Pulmonary artery endothelial cell (primary cell): ENCODE measurements around the gene PLEKHA3. TPM values are rescaled to one million over a fixed set of nuclear protein-coding genes. Genes with fewer than 3 reads are reported as not detected.
A peak's percentile ranks its signal among the peaks of the same experiment; 100 is the strongest.
"Not testable (repeated sequence)": the region's sequence is repeated elsewhere in the genome, so short reads cannot be mapped to it uniquely, and the experiment has no call there.

ENCODE experiments used
- DNase-seq: peaks from one replicate; pipeline ENCODE4 v3.0.0-alpha.2; 2011; ENCODE audit warnings: low read depth, low spot score
- total RNA-seq: library from RNA; depleted of rRNA; stranded (reverse); fragments of >200 nt; gene quantifications from 2 replicates; pipeline ENCODE4 v1.2.3, GENCODE V29; 2014

Gene PLEKHA3
- total RNA-seq = 7.1 and 9.0 TPM in 2 replicates

DNA sequence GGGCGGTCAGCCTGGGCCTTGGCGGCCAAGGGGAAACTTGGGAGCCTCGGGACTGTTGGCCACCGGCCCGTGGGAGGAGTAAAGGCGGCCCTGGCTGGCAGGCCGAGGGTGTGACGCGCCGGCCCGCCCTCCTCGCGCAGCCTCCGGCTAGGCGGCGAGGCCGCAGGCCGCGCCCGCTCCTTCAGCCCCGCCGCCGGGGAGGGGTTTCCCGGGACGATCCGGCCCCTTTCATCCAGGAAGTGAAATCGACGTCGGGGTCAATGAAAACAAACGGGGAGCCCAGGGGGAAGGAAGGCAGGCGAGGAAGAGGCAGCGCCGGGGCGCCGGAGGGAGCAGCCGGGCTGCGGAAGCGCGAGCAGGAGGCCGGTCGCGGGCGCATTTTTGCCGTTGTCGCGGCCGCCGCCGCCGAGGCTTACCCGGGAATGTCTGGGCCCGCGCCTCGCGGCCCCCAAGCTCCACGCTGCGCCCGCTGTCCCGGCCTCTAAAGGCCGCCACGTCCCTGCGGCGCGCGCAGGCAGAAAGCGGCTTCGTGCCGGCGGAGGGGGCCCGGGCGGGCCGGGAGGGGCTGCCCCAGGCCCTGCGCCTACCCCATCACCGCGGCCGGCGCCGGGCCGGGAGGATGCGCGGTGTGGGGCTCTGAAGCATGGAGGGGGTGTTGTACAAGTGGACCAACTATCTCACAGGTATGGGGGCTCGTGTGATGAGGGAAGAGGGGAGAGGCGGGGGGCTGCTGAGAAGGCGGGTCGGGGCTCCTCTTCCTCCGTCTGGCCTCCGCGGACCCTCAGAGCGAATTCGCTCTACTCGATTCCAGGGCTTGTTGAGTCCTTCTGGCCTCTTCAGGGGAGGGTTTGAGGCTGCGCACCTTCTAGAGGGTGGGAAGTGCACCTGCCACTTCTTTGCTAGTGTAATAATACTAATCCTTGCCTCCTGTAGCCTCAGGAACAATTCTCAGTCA is at the start of gene PLEKHA3:
PLEKHA3 (plus strand) TSS at position 231 of the 955 bp plus-strand sequence; CDS start at position 644, 413 bp downstream.
- peak; percentile 82 for DNase-seq

DNA sequence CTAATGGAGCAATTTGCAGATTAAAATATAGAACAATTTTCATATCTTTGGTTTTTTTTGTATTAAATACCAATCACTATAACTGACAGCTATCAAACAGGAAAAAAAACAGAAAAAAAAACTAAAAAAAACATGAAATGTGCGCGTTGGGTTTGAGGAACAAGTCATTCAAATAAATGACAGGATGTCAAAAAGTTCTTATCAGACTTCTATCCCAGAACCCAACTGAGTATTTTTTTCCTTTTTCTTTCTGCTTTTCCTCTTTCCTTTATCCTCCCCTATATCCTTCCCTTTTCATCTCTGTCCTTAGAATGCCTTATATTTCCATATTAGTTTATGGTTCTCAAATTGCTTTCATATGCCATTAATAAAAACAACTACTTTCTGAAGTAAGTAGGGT is 43.6 kb upstream of the PLEKHA3 start:
- no peak for DNase-seq

DNA sequence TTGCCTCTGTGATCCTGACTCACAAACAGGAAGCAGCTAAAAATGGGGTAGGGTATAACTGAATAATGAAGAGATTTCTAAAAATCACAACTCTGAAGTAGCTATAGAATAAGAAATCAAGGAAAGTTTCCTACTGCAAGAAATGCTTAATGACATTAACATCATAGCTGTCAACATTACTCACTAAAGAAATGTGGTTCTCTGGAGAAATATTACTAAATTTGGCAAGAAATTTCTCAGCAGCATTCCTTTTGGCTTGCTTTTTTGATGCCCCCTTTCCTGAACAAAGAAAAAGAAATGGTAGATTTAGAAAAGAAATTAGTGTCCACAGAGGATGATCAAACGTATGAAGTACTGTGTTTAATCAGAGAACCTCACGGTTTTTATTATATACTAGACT is 38.8 kb upstream of the PLEKHA3 start:
- DNase-seq = no peak

DNA sequence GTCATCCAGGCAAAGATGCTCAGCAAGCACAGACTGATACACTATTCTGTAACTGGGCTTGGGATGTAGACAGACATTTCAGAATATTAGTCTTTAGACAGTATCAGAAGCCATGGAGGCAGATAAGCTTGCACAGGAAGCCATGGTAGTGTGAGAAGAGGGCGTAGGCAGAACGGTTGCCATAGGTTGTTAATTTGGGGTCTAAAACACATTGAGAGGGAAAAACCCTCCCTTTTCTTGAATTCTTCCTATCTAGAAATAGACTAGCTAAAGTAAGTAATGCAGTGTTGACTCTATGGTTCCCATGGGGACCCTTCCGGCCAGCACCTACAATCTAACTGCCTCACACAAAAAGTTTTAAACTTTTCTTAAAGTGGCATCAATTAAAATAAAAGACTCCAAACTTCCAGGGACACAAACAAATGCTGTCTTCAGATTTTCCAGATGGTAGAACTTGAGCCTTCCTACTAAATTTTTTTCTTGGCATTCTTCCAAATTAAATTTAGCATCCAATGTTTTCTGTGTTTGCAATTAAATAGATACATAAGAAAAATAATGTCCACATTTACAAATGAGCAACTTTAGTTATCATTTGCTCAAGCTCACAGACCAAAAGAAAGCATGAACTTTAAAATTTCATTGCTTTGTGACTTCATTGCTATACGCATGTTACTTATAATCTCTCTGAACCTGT is 31.1 kb upstream of the PLEKHA3 start:
- no peak for DNase-seq

DNA sequence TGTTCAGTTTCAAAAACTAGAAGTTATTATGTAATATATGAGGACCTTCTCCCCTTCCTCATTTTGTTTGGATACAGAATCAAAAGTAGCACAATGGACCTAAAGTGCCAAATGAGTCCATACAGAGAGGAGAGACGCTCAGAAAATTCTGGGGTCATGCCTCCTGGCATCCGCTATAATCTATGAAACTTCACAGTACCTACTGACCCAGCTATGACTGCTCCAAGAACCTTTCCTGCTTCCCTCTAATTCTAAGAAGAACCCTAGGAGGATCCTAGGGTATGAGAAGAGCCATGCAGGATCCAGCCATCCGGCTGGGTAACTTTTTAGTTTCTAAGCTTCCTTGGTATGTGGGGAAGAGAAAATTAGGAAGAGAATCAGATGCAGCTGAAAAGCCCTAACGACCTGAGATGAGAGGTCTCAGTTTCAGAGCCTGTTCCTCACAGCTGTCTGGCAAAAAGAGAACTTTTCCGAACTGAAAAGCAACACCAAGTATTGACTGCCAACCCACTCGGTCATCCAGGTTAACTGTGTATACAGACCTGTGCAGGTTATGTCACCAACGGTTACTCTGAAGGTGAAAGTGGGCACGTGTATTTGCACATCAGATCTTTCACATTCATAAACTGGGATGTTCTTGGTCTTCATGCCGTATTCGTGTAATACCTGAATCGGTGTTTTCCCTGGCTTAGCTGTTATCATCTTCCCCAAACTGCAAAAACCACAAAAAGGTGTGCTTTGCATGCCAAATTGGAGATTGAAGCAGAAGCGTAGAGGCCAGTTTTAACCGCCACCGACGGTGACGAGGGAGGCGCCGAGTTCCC is 30.3 kb upstream of the PLEKHA3 start:
- no peak for DNase-seq

DNA sequence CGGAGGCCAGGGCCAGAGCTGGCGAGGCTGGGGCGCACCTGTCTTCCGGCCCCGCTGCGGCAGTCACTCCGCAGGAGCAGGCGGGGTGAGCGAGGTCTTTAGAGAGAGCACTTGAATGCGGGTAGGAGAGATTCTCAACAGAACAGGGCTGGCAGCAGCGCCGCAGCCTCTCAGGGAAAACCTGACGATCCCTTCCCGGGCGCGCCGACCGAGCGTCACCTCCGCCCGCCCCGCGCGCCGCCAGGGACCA is 29.8 kb upstream of the PLEKHA3 start:
- DNase-seq = no peak

DNA sequence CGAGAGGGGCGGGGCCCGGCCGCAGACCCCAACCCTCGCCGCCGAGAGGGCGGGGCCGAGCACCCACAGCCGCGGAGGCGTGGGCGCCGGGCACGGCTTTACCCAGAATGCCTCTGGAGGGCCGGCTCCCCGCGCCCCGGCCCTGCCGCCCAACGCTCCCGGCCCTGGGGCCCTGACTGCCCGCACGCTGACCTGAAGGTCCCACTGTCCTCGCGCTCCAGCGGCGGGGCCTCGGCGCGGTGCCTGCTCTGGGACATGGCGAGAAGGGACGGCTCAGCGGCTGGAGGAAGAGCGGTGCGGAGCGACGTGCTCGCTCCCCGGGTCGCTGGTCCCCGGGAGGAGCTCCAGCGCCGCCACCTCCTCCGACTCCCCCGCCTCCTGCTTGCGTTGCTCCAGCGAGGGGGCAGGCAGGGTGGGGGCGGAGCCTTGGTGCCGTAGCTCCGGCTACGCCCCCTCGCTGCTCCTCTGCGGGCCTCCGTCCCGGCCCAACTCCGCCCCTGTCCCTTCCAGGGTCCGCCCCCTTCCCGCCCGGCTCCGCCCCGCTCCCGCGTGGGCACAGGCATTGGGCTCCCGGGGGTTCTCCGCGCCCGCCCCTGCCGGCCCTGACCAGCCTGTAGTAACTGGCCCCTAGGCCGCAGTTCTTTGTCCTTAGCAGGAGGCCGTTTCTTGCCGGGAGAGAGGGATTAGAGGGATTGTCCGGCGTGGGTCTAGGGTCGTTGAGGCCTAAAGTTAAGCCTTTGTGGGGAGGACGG is 29.3 kb upstream of the PLEKHA3 start, which contains the start of the genes PJVK and PRKRA:
PJVK (plus strand) TSS at position 605 of the 752 bp plus-strand sequence. CDS start 2,032 bp downstream, outside the sequence.
PRKRA (minus strand) TSS at position 402 of the 752 bp plus-strand sequence; CDS start at position 257, 145 bp downstream.
- DNase-seq = peak; percentile 90

DNA sequence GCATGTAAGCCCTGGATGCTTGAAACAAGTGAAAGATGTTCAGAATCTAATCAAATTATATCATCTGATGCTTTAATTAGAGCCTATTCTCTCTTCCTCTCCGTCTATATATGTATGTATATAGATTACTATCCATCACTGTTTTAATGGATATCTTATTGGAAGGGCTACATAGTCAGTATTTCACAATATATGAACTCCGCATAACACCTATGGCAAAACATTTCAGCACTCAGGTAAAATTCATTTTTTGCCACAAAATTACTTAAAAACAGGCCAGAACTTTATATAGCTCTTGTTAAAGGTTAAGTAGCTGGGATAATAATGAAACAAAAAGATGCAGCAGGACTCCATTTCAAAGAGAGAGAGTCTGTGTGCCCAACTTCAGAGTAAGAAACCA is 27.9 kb upstream of the PLEKHA3 start:
- no peak for DNase-seq

DNA sequence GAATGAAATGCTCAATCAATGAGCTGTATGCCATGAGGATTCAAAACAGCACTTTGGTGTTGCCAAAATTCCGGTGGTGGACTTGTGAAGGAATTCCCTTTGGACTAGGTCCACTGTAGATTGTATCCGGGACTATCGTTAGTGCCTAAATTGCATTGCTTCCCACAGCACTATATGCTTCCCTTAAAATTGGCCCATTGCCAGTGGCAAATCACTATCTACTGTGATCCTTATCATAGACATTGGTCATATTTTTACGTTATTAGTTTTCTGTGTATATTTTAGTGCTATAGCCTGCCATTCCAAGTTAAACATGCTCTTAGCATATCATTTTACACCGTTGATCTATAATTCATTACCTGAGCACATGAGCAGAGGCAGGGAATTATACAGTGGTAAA is 27.4 kb upstream of the PLEKHA3 start:
- DNase-seq = no peak

DNA sequence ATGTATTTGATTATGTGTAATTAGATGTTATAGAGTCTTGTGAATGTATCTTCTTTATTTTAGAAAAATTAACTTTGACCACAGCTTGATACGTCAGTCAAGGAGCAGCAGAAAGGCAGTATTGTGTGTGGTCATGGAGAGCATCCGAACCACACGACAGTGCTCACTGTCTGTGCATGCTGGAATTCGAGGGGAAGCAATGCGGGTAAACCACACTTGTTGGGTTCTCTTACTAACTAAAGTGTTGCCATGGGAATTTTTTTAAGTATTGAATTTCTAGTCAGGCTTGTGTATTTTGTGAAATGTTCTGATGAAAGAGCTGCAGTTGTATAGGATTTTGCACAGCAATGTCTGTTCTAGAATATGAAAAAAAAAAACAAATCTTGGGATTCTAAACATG is 24.3 kb upstream of the PLEKHA3 start:
- no peak for DNase-seq

DNA sequence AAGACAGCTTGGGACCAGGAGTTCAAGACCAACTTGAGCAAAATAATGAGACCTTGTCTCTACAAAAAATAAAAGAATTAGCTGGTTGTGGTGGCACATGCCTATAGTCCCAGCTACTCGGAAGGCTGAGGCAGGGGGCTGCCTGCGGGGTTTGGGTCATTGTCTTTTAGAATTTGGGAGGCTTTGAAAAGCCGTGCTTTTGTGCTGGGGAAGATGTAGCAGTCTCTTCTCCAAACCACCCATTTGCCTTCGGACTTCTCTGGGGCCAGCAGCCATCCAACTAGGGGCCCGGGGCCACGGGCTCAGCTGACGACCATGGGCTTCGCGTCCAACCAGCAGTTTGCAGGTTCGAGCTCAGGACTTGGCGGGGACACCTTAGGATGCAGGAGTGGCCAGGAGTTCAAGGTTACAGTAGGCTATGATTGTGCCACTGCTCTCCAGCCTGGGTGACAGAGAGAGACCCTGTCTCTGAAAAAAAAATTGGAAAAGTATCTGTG is 22.8 kb upstream of the PLEKHA3 start:
- DNase-seq = no peak

DNA sequence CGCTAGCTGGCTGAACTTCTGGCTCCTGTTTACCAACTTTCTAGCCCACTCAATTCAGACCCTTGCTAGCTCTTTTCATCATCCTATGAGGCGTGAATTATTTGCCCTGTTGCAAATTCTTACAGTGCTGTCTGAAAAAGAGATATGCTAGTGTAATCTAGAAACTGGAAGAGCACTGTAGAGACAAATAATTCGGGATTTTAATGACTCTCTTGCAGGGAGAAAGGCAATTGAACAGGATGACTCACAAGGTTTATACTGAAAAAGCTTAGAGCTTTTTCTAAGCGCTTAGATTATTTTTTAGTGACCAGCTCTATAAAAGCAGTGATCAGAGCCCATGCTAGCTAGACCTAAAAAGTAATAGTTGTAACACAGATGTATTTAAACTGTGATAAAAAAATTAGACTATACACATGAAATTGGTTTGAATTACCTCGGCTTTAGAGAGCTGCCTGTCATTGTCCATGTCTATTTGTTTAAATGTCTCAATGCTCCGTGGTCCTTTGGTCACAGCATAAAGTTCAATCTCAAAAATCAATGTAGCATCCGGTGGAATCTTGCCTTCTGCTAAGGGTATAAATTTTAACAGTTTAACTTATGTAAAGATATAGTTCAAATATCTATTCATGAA is 10.9 kb upstream of the PLEKHA3 start:
- no peak for DNase-seq

DNA sequence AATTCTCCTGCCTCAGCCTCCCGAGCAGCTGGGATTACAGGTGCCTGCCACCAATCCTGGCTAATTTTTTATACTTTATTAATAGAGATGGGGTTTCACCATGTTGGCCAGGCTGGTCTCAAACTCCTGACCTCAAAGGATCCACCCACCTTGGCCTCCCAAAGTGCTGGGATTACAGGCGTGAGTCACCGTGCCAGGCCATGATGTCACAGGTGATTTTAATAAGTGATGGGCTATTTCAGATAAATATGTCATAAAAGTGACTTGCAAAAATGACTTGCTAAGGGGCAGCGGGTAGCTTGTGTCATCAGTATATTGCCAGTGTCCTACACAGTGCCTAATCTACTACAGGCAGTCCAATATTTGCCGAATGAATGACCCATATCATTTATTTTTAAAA is 8.9 kb upstream of the PLEKHA3 start:
- not testable (repeated sequence) for DNase-seq

DNA sequence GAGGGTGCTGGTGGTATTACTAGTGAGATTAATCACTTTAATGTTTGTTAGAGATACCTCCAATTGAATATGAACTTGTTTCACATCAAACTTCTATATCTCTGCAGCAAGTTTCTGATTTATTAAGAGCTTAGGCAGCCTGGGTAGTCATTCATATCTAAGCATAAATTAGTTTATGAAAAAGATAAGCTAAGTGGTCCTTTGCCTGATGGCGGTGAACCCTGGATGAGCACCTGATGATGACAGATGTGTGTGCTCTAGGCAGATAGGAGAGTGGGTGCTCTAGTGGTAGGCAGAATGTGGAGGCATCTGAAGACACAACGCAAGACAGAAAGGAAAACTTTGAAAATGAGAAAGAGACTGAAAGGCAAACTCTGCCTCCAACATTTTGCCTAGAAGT is 6.9 kb upstream of the PLEKHA3 start:
- no peak for DNase-seq

DNA sequence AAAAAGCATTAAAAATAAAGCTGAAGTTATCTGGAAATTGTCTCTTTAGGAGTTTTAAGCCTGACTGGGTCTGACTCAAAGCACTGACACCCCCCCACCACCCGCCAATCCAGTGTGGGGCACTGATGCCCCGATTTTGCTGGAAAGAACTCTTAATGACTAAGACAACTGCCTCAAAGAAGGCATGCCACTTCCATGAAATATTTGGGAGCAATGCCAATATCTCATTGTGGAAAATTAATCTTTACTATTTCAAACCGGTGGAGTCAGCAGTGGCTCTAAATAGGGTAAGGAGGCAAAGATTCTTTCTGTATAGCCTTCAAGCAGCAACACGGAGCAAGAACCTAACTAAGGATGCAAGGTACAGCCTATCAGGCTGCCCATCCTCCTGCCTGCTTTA is 6.3 kb upstream of the PLEKHA3 start:
- DNase-seq = no peak

DNA sequence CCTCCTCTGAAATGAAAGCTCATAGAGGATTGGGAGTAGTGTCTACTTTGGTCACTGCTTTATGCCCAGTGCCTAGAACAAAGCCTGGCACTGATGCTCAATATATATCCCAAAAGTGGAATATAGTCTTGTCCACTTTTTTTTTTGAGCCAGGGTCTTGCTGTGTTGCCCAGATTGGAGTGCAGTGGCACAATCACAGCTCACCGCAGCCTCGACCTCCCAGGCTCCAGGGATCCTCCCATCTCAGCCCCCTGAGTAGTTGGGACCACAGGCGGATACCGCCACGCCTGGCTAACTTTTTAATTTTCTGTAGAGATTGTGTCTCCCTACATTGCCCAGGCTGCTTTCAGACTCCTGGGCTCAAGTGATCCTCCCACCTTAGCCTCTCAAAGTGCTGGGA is 5.7 kb upstream of the PLEKHA3 start:
- no peak for DNase-seq

DNA sequence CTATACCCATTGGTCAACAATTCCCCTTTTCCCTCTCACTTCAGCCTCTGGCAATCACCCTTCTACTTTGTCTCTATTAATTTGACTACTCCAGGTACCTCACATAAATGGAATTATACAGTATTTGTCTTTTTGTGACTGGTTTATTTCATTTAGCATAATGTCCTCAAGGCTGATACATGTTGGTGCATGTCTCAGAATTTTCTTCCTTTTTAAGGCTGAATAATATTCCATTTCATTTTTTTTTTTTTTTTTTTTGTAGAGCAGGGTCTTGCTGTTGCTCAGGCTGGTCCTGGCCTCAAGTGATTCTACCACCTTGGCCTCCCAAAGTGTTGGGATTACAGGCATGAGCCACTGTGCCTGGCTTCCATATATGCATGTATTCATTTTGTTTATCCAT is 3.8 kb upstream of the PLEKHA3 start:
- no peak for DNase-seq

DNA sequence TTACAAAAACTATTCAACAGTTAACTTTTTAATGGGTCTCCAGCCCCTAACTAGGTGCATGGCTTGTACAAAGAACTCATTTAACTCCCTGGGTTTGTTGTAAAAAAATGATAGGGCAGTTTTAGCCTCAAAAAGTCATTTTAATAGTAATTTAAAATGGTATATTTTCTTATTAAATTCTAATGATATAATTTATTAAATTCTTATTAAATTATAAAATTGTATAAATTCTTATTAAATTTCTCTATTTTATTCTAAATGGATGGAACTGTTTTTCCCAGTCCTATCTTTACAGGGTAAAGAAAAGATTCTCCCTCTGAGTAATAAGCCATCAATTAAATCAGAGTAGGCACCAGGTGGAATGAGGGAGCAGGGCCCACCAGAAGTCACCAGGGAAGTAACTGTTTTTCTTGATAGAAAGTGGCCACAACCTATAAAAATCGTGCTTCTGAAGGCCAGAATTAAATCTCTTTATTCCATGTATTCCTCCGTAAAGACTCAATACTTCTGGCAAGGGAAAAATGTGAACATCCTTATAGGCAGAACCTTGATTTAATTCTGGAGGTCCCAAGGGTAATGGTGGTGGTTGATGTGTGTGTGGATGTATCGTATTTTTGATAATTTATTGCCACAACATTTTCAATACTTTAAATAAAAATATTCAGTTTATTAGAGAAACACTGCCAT is 2.7 kb upstream of the PLEKHA3 start:
- DNase-seq = no peak

DNA sequence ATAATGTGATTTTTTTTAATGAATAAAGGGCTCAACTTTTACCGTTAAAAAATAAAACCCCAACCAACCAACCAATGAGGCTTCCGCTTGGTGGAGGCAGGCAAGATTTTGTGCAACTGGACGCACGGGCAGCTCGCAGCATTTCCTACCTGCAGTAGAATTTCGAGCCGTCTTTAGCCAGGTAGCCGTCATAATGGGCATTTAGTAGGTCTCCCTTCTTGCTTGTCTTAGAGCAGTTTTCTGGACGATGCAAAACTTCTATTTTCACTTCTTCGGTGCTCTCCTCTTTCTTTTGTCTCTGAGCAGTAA is 2.2 kb upstream of the PLEKHA3 start:
- DNase-seq = no peak
